Sciatic nerve (tissue), 2 donors: Measurements from ENCODE around the gene CD22. TPM values are rescaled to one million over a fixed set of nuclear protein-coding genes. Genes with fewer than 3 reads are reported as not detected.
"Not testable (repeated sequence)": the region's sequence is repeated elsewhere in the genome, so short reads cannot be mapped to it uniquely, and the experiment has no call there.

Experiments used
- ATAC-seq: fragments of 200-7000 bp; cut with Tn5 transposase; one replicate; pipeline ENCODE4 v1.9.1; 2020; ENCODE audit warnings: mild to moderate bottlenecking, moderate library complexity
- DNase-seq: peaks from one replicate; pipeline ENCODE4 v3.0.0-alpha.2; 2020; ENCODE audit warnings: low spot score
- intact Hi-C: fragments of 100-400 bp; cut with DNase I; formaldehyde crosslinking; loops from one replicate; pipeline ENCODE4 v1.14.2; 2022
- total RNA-seq: library from RNA; stranded (reverse); fragmentation: NEBNext Ultra II Directional; extraction: Animal tissue kit (Norgen Biotek cat#: 25700); gene quantifications from one replicate; pipeline ENCODE4 v1.2.1, GENCODE V29; 2021
- donor health status: DM: no; HTN: no; CAD: no.
- donor health status: DM: no; HTN: no; CAD: no.

CD22 gene
- total RNA-seq, 1 donor from 2014 or later = 23.8 TPM

GRCh38 chr19:35351411-35352176 is 22.6 kb downstream of the CD22 start:
- ATAC-seq (no peak), DNase-seq (peak; percentile 45)
- intact Hi-C loops = loop anchor here (5.0 kb wide), 1 partner anchor 146 kb away; no protein-coding TSS in a partner anchor

GRCh38 chr19:35352177-35352447 is 23.1 kb downstream of the CD22 start:
- intact Hi-C loops = loop anchor here (5.0 kb wide), 1 partner anchor 145 kb away; no protein-coding TSS in a partner anchor
- DNase-seq = no peak

GRCh38 chr19:35352448-35353304 is 23.7 kb downstream of the CD22 start:
- ATAC-seq (peak; percentile 82), DNase-seq (peak; percentile 77)
- intact Hi-C loops = loop anchor here (5.0 kb wide), 1 partner anchor 145 kb away; no protein-coding TSS in a partner anchor

More at GRCh38 chr19:35352177-35352447, 23.1 kb downstream of the CD22 start:
- no peak for ATAC-seq

- peak; percentile 13 for DNase-seq
- intact Hi-C loops = loop anchor here (5.0 kb wide), 1 partner anchor 144 kb away; no protein-coding TSS in a partner anchor
Measured at GRCh38 chr19:35353635-35354034, 24.6 kb downstream of the CD22 start.

GRCh38 chr19:35354898-35355297 is 25.9 kb downstream of the CD22 start:
- intact Hi-C loops = loop anchor here (5.0 kb wide), 1 partner anchor 142 kb away; no protein-coding TSS in a partner anchor
- DNase-seq (peak; percentile 13), ATAC-seq (no peak)

More at GRCh38 chr19:35353635-35354034, 24.6 kb downstream of the CD22 start:
- ATAC-seq = no peak

DNA sequence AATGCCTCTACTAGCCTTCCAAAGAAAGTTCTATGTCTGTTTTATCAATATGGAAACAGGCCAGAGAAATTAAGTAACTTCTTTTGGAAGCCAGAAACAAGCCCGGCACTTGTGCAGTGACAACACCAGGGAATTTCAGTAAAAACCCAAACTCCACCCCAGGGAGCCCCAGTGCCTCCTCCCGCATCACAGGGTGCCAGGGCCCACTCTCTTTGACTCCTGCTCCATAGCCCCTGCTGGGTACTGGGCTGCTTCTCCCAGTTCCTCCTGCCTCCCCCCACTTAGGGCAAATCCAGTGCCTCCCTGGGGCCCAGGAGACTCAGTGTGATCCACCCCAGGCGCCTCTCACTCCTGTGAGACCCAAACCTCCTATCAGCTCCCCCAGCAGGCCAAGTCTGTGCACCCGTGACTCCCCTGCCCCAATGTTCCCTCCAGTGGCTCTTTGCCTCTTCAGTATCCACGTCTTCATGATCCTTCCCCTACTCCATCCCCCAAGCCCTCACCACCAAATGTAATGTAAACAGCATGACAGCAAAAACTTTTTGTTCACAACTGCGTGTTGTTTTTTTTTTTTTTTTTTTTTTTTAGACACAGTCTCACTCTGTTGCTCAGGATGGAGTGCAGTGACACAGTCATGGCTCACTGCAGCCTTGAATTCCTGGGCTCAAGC is 26.9 kb downstream of the CD22 start:
- DNase-seq = peak; percentile 42
- intact Hi-C loops = no loop called here
- ATAC-seq = no peak

- peak; percentile 77 for ATAC-seq
- intact Hi-C loops = no loop called here
- DNase-seq = peak; percentile 64
Measured at GRCh38 chr19:35357867-35358573, 29.0 kb downstream of the CD22 start, which contains the start of gene FFAR3. TSS of gene FFAR3 (plus strand) at chr19:35358460. CDS start at chr19:35358891, 431 bp downstream.

GRCh38 chr19:35358834-35359233 is 29.8 kb downstream of the CD22 start:
- peak; percentile 5 for DNase-seq
- intact Hi-C loops, ATAC-seq: not testable (repeated sequence)

GRCh38 chr19:35359395-35359794 is 30.4 kb downstream of the CD22 start:
- ATAC-seq, intact Hi-C loops: not testable (repeated sequence)
- peak; percentile 33 for DNase-seq

DNA sequence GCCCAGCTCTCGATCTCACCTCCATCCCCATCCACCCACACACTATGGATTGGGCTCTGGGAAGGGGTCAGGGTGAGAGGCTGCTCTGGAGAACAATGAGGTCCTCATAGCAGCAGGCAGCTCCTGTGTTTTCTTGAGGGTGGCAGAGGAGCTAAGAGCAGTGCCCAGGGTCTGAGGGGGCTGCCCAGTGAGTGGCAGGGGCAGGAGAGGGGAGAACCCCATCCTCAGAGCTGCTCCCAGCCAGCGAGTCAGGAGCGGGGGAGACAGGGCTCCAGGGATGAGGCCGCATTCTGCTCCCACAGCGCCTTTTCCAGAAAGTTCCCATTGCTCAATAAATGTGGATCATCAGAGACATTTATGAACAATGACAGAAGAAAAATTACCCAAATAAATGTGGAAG is 31.1 kb downstream of the CD22 start:
- ATAC-seq, DNase-seq, intact Hi-C loops: not testable (repeated sequence)

GRCh38 chr19:35360880-35361420 is 32.0 kb downstream of the CD22 start:
- no peak for DNase-seq
- ATAC-seq = no peak
- intact Hi-C loops = no loop called here

DNA sequence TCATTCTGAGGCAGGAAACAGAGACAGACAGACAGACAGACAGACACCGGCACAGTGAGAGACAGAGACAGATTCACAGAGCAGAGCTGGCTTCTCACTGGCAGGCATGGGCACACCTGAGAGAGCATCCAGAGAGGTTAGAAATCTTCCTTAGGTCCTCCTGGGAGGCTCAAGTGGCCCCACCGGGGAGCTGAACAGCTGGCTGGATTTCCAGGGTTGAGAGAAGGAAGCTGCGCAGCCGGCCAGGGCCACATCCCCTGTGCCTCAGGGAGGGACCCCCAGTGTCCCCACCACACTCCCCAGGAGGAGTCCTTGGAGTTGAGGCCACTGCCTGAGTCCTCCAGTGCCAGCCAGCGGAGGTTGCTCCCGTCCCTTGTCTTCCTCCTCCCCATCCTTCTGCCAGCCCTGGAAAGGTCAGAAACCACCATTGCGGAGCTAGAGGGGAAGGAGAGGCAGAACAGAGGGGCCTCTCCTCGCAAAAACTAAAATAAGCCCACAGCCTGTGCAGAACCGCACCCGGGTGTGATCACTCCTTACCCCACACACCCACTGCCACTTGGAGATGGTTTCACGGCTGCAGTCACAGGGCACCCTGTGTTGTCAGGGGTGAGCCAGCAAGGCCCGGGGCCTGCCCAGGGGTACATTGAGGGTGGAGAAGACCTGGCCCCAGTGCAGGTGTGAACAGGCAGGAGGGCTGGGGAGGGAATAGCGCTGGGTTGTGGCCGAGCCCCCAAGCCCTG is 33.4 kb downstream of the CD22 start:
- intact Hi-C loops = no loop called here
- ATAC-seq = no peak
- no peak for DNase-seq

GRCh38 chr19:35363001-35363590 is 34.1 kb downstream of the CD22 start:
- DNase-seq (no peak), ATAC-seq (no peak)
- intact Hi-C loops = no loop called here

DNA sequence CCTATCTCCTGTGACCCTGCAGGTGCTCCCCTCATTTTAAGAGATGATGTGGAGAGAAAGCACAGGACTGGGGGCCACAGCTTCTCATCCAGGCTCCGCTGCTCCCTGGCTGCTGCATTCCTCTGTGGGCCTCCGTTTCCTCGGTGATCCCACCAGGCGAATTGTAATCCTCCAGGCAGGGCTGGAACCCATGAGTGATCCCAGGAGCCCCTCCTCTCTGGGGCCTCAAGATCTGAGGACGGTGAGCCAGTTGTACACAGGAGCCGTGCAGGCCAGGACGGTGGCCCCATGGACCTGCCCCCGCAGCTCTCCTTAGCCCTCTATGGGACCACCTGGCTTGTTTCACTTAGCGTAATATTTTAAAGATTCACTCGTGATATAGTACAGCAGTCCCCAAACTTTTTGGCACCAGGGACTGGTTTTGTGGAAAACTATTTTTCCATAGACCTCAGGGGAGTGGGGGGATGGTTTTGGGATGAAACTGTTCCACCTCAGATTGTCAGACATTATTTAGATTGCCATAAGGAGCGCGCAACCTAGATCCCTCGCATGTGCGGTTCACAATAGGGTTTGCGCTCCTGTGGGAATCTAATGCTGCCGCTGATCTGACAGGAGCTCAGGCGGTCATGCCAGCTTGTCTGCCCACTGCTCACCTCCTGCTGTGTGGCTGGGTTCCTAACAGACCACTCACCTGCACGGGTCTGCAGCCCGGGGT is 34.9 kb downstream of the CD22 start:
- ATAC-seq (no peak), DNase-seq (no peak)
- intact Hi-C loops = no loop called here

- intact Hi-C loops = no loop called here
- no peak for ATAC-seq
- no peak for DNase-seq
Measured at GRCh38 chr19:35365303-35365702, 36.3 kb downstream of the CD22 start.

DNA sequence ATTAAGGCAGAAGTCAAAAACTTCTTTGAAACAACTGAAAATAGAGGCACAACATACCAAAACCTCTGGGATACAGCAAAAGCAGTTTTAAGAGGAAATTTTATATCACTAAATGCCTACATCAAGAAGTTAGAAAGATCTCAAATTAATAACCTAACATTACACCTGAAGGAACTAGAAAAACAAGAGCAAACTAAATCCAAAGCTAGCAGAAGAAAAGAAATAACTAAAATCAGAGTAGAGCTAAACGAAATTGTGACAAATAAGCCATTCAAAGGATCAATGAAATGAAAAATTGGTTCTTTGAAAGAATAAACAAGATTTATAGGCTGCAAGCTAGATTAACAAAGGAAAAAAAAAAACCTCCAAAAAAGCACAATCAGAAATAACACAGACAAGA is 39.4 kb downstream of the CD22 start:
- no peak for DNase-seq
- intact Hi-C loops = no loop called here
- no peak for ATAC-seq

- intact Hi-C loops = no loop called here
- DNase-seq (no peak), ATAC-seq (no peak)
Measured at GRCh38 chr19:35369522-35369921, 40.5 kb downstream of the CD22 start.
